ENCODE results near the gene ELF5.

Gene ELF5

DNA sequence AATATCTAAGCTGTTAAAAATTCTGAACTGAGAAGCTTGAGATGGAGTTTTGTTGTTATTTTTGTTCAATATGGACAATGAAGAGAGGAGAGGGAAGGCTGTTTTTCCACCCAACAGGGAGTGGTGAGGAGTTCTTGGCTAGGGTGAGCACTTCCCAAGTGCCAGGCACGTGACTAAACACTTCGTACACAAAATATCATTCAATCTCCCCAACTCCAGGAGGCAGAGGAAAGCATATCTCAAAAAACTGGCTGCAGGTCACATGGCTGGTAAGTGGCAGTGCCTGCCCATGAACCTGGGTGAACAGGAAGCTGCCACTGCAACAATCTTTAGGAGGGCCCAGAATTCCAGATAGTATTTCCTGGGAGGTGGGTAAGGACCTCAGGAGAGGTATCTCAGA lies 11.6 kb downstream of the ELF5 start:
- Histone ChIP-seq H2AFZ (ENCODE audit: low read depth, low read length, severe bottlenecking) (no peak overlapping the region), H3K27ac (ENCODE audit: low read depth, low read length) (no peak overlapping the region), H4K20me1 (ENCODE audit: low read depth, low read length) (no peaks in the 10 kb centered on the region), H3K9me3 (ENCODE audit: insufficient read depth, low read length) (no peaks in the 10 kb centered on the region), H3K9me2 (replicated peaks; ENCODE audit: insufficient read depth, low read length) (no peaks in the 10 kb centered on the region), H3K79me2 (ENCODE audit: insufficient read depth, low read length) (no peaks in the 10 kb centered on the region), H3K4me2 (ENCODE audit: low read depth, low read length, poor library complexity, severe bottlenecking) (no peak overlapping the region), H3K36me3 (ENCODE audit: low read length) (no peaks in the 10 kb centered on the region), H3F3A (ENCODE audit: insufficient read depth) (no peaks in the 10 kb centered on the region), H3K9ac (ENCODE audit: low read length) (no peak overlapping the region), H3K4me3 (ENCODE audit: insufficient read depth, low read length, poor library complexity, severe bottlenecking) (no peak overlapping the region), H3K27me3 (ENCODE audit: low read length) (no peaks in the 10 kb centered on the region)
- TF ChIP-seq, protein P1, sequence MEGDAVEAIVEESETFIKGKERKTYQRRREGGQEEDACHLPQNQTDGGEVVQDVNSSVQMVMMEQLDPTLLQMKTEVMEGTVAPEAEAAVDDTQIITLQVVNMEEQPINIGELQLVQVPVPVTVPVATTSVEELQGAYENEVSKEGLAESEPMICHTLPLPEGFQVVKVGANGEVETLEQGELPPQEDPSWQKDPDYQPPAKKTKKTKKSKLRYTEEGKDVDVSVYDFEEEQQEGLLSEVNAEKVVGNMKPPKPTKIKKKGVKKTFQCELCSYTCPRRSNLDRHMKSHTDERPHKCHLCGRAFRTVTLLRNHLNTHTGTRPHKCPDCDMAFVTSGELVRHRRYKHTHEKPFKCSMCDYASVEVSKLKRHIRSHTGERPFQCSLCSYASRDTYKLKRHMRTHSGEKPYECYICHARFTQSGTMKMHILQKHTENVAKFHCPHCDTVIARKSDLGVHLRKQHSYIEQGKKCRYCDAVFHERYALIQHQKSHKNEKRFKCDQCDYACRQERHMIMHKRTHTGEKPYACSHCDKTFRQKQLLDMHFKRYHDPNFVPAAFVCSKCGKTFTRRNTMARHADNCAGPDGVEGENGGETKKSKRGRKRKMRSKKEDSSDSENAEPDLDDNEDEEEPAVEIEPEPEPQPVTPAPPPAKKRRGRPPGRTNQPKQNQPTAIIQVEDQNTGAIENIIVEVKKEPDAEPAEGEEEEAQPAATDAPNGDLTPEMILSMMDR (IDR thresholded peaks at IDR 0.05; ENCODE audit: insufficient read depth, low read length, poor library complexity, severe bottlenecking) = no peak
- no peak for TF ChIP-seq EZH2phosphoT487 (conservative IDR thresholded peaks at IDR 0.05; ENCODE audit: low read length)

DNA sequence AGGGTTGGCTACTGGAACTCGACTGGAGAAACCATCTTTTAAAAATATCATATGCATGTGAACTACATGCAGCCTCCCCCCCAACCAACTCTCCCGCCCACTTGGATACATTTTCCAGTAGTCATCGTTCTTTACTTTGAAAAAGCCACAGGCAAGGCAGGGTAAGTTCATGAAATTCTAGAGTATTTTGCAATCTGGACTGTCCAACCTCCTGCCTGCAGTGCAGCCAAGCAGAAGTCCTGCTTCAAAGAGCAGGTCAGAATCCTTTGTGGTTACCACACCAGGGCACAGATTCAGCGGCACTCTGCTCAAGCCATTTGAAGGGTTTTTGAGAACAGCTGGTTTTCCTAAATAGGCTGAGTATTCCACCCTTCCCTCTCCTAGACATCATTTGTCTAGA lies 12.1 kb downstream of the ELF5 start:
- H3K9me3 ChIP-seq (ENCODE audit: insufficient read depth, low read length) = no peaks in the 10 kb centered on the region
- no peaks in the 10 kb centered on the region for H4K20me1 ChIP-seq (ENCODE audit: low read depth, low read length)
- TF ChIP-seq EZH2phosphoT487 (conservative IDR thresholded peaks at IDR 0.05; ENCODE audit: low read length) = no peak
- TF ChIP-seq, protein P1 (IDR thresholded peaks at IDR 0.05; ENCODE audit: insufficient read depth, low read length, poor library complexity, severe bottlenecking) = no peak
- no peaks in the 10 kb centered on the region for H3F3A ChIP-seq (ENCODE audit: insufficient read depth)
- no peaks in the 10 kb centered on the region for H3K27me3 ChIP-seq (ENCODE audit: low read length)
- no peaks in the 10 kb centered on the region for H3K9me2 ChIP-seq (replicated peaks; ENCODE audit: insufficient read depth, low read length)
- H2AFZ ChIP-seq (ENCODE audit: low read depth, low read length, severe bottlenecking) = no peak overlapping the region
- H3K36me3 ChIP-seq (ENCODE audit: low read length) = no peaks in the 10 kb centered on the region
- H3K9ac ChIP-seq (ENCODE audit: low read length) = no peak overlapping the region
- no peaks in the 10 kb centered on the region for H3K79me2 ChIP-seq (ENCODE audit: insufficient read depth, low read length)
- no peak overlapping the region for H3K4me3 ChIP-seq (ENCODE audit: insufficient read depth, low read length, poor library complexity, severe bottlenecking)
- no peak overlapping the region for H3K27ac ChIP-seq (ENCODE audit: low read depth, low read length)
- no peak overlapping the region for H3K4me2 ChIP-seq (ENCODE audit: low read depth, low read length, poor library complexity, severe bottlenecking)

DNA sequence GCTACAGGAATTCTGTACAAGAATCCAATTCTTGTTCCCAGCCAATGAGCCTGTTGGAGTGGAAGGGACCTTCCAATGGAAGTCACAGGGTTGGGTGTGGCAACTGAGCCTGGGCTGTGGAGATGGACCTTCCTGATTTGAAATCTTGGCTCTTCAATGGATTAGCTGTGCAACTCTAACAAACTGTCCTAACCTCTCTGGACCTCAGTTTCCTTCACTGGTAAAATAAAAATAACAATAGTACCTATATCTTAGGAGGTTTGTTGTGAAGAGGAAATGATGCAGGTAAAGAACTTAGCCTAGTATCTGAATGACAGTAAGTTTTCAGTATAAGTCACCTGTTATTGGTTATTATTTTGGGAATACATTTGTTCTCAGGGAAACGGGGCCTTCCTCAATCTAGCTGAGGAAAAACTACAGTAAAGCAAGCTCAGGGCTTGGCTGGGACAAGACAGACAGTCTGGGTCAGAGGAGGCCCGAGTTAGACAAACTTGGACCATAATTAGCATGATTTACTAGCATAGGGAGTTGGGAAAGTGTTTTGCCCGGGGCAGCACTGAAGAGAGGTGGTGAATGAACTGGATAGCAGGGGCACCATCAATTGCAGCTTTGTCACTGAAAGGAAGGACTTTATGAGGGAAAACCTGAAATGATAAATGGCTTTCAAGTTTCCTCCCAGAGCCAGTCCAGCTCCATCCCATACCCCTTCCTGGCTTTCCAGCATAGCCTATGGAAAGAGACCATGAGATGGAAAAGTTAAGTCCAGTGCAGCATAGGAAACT lies 13.7 kb downstream of the ELF5 start:
- Histone ChIP-seq H3F3A (ENCODE audit: insufficient read depth) (no peaks in the 10 kb centered on the region), H3K27ac (ENCODE audit: low read depth, low read length) (no peak overlapping the region), H3K79me2 (ENCODE audit: insufficient read depth, low read length) (no peaks in the 10 kb centered on the region), H3K36me3 (ENCODE audit: low read length) (no peaks in the 10 kb centered on the region), H3K9me2 (replicated peaks; ENCODE audit: insufficient read depth, low read length) (no peaks in the 10 kb centered on the region), H3K9ac (ENCODE audit: low read length) (no peak overlapping the region), H3K4me3 (ENCODE audit: insufficient read depth, low read length, poor library complexity, severe bottlenecking) (no peak overlapping the region), H3K9me3 (ENCODE audit: insufficient read depth, low read length) (no peaks in the 10 kb centered on the region), H2AFZ (ENCODE audit: low read depth, low read length, severe bottlenecking) (no peak overlapping the region), H3K4me2 (ENCODE audit: low read depth, low read length, poor library complexity, severe bottlenecking) (no peak overlapping the region), H3K27me3 (ENCODE audit: low read length) (no peaks in the 10 kb centered on the region), H4K20me1 (ENCODE audit: low read depth, low read length) (no peaks in the 10 kb centered on the region)
- TF ChIP-seq EZH2phosphoT487 (conservative IDR thresholded peaks at IDR 0.05; ENCODE audit: low read length) = no peak
- TF ChIP-seq, protein P1 (IDR thresholded peaks at IDR 0.05; ENCODE audit: insufficient read depth, low read length, poor library complexity, severe bottlenecking) = no peak
